Esophagus mucosa (tissue), 1 donor: ENCODE data around the gene OR10H4. TPM values are rescaled to one million over a fixed set of nuclear protein-coding genes. Genes with fewer than 3 reads are reported as not detected.
"Not testable (repeated sequence)": the region's sequence is repeated elsewhere in the genome, so short reads cannot be mapped to it uniquely, and the experiment has no call there.

Experiments used
- ATAC-seq: fragments of 200-7000 bp; cut with Tn5 transposase; one replicate; pipeline ENCODE4 v1.9.1; 2020
- total RNA-seq: library from RNA; stranded (reverse); gene quantifications from one replicate; pipeline ENCODE4 v1.2.4, GENCODE V29; 2023
- donor health status: DM: yes; HTN: yes; CAD: no.

OR10H4 gene, protein sequence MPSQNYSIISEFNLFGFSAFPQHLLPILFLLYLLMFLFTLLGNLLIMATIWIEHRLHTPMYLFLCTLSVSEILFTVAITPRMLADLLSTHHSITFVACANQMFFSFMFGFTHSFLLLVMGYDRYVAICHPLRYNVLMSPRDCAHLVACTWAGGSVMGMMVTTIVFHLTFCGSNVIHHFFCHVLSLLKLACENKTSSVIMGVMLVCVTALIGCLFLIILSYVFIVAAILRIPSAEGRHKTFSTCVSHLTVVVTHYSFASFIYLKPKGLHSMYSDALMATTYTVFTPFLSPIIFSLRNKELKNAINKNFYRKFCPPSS
- not detected for total RNA-seq

DNA sequence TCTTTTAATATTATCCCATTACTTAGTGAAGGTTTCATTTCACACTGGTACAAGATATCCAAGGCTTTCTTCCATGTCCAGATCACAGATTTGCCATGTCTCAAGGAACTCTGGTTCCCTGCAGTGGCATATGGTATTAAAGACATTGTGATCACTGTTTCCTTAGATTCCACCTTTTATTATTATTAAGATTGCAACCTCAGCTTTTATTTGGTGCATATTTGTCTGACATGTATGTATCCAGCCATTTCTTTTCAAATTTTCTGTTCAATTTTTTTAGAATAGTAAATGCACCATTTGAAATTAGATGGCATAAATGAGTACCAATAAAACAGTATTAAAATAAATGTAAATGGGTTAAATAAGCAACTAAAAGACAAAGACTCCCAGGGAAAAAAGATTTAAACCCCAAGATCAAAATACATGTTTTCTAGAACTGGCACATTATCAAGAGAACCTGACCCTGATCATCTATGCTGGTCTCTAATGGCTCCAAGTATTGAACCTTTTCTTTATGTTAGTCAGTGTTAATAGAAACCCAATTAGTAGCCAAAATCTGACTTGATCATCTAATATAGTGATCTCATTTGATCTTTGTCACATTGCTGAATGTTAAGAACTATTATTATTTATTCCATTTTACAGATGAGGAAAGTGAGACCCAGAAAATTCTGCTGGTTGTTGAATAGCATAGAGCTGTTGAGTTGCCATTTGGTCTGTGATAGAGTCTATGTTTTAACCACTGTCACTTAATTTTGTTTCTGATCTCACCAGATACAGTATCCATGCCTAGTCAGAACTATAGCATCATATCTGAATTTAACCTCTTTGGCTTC lies at the start of gene OR10H4:
Gene OR10H4 (plus strand): TSS at position 786 of the 836 bp plus-strand sequence. CDS start 0 bp downstream, at position 786.
- no peak for ATAC-seq

DNA sequence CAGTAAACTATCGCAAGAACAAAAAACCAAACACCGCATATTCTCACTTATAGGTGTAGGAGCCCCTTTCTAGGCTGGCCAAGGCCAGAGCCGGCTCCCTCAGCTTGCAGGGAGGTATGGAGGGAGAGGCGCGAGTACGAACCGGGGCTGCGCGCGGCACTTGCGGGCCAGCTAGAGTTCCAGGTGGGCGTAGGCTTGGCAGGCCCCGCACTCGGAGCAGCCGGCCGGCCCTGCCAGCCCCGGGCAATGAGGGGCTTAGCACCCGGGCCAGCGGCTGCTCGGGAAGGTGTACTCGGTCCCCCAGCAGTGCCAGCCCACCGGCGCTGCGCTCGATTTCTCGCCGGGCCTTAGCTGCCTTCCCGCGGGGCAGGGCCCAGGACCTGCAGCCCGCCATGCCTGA lies 49.2 kb upstream of the OR10H4 start:
- ATAC-seq = not testable (repeated sequence)

DNA sequence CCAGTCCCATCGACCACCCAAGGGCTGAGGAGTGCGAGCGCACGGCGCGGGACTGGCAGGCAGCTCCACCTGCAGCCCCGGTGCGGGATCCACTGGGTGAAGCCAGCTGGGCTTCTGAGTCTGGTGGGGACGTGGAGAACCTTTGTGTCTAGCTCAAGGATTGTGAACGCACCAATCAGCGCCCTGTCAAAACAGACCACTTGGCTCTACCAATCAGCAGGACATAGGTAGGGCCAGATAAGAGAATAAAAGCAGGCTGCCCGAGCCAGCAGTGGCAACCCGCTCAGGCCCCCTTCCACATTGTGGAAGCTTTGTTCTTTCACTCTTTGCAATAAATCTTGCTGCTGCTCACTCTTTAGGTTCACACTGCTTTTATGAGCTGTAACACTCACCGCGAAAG lies 48.8 kb upstream of the OR10H4 start:
- not testable (repeated sequence) for ATAC-seq

DNA sequence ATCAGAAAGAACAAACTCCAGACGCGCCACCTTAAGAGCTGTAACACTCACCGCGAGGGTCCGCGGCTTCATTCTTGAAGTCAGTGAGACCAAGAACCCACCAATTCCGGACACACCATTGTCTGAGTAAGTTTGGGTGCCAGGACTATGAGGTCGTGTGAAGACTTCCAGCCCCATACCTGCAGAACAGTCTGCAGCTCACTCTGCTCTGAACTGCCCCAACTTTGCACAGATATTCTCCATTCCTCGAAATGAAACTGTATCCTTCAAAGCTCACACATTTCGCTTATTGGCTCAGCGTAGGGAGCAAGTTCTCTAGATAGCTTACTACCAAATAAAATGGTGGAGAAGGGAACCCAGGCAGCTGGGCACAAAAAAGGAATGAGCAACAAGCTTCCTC lies 48.3 kb upstream of the OR10H4 start:
- no peak for ATAC-seq

DNA sequence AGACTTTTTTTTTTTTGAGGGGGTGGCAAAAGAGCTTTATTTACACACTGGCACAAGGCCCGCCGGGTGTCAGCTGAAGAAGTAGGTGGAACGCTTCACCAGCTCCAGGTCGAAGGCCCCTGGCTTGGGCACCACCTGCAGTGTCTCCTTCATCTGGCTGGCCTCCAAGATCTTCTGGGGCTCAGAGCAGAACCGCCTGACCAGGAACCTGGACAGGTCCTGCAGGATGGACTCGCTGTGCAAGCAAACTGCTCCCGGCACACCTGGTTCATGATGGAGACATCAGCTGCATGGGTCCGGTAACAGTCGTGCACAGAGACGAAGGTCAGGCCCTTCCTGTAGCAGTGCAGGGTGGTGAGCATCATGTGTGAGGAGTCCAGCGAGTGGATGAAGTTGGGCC lies 46.6 kb upstream of the OR10H4 start:
- ATAC-seq = peak; percentile 83

DNA sequence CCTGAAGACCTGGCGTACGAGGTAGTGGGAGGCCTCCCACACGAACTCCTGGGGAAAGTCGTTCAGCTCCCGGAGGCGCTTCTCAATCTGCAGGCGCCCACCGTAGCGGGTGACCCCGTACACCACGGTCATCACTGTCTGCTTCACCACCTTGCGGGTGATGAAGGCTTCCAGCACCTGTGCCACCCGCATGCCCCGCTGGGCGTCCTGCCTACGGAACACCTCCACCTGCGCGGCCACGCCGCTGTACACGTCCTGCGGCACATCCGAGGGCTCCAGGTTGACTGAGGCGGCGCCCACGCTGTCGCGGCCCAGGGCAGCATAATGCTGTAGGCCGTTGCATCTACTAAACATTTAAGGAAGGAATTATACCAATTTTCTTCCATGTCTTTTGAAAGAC lies 45.9 kb upstream of the OR10H4 start:
- peak; percentile 17 for ATAC-seq

DNA sequence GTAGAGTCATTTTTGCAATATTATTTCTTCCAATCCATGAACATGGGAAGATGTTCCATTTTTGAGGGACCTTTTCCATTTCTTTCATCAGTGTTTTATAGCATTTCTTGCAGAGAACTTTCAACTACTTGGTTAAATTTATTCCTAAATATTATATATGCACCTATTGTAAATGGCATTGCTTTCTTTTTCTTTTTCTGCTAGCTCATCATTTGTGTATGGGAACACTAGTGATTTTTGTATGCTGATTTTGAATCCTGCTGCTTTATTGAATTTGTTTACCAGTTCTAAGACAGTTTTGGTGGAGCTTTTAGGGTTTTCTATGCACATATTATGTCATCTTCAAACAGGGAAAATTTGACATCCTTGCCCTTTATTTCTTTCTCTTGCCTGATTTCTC lies 43.8 kb upstream of the OR10H4 start:
- no peak for ATAC-seq

DNA sequence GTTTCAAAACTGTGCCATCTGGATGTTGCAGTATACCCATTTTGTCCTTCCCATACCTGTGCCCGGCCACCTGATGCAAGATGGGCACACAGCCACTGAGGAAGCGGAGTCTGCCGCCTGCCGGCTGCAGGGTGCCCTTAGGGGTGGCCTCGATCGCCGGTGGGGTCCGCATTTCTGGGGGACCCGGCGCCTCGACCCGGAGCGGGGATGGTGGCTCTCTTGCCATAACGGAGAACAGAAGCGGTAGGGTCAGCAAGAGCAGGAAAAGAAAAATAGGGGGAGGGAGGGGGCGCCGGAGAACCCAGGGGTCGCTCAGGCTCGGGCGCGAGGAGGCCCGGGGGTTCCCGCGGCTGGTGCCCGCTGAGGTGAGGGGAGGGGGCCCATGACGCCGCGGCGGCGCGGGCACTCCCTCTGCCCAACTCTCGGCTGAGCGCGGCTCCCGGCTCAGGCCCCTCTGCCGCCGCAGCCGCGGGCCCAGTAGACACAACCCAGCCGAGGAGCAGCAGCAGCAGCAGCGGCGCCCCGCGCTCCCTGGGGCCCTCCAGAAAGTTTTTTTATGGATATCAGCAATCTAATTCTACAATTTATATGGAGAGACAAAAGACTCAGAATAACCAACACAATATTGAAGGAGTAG lies 37.1 kb upstream of the OR10H4 start:
- ATAC-seq = no peak

DNA sequence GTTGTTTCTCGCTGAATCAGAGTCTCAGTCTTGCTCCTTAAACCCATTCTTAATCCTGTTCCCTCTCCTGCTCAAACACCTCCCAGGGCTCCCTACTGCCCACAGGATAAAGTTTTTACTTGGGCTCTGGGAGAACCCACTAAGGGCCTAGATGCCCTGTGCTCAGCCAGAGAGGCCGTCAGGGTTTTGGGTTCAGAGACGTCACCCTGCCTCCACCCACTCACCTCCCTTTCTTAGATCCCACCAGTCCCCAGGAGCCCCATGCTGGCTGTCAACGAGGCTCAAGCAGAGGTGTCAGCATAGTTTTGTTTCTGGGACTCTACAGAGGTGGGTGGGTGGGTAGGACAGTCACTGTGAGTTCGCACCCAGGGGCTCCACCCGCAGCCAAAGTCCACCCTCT lies 35.4 kb upstream of the OR10H4 start:
- no peak for ATAC-seq

DNA sequence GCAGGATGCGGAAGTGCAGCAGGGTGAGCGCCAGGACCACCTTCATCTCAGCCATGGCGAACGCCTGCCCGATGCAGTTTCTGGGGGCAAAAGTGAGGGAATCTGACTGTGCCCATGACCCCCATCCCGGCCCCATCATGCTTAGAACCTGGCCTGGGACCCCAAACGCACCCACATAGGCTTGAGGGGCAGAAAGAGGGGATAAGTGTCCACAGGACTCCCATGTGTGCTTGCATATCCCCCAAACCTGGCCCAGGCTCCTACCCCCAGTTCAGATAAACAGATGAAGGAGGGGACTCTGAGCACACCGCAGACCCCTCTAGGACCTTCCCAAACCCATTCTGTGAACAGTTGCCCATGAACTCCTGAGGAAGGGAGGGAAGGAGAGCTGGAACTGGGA lies 35.0 kb upstream of the OR10H4 start:
- ATAC-seq = no peak

DNA sequence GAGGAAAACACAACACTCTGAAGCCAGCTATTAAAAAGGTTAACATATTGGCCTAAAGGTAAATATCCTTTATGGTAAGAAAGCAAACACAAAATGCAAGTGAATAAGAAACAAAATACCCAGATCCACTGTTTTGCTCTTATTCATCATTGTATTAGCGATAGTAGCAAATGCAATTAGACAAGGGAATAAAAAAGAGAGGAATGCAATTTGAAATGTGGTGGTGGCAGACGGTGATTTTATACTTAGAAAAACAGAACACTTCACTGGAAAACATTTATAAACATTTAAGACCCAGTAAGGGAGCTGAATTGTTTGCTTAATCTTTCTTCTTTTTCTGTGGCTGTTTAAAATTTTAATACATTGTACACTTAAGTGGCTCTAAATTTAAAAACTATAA lies 33.7 kb upstream of the OR10H4 start:
- ATAC-seq = no peak

DNA sequence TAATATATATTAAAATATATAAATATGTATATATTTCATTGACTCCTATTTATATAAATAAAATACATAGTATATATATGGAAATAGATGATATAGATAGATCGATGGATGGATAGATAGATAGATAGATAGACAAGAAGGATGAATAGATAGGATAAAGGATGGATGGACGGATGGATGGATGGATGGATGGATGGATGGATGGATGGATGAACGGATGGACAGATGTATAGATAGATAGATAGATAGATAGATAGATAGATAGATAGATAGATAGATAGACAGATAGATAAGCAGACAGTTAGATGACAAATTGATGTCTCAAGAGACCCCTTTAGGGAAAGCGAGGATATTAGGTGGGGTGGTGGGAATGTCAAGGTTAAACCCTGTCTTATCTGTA lies 29.6 kb upstream of the OR10H4 start:
- ATAC-seq = no peak

DNA sequence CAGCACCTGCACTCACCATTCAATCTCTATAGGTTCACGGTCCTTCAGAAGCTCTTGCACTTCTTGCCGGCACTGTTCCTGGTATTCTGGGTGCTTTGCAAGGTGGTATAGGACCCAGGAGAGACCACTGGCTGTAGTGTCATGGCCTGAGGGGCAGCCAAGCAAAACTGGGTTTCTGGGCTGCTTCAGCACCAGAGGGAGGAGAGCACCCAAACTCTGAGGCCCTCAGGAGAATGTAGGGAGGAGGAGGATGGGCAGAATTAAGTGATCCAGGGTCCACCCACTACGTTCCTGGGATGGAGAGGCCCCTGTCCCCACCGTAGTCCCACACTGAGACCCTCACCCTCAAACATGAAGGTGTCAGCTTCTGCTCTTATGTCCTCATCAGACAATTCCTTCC lies 26.8 kb upstream of the OR10H4 start:
- ATAC-seq = no peak

DNA sequence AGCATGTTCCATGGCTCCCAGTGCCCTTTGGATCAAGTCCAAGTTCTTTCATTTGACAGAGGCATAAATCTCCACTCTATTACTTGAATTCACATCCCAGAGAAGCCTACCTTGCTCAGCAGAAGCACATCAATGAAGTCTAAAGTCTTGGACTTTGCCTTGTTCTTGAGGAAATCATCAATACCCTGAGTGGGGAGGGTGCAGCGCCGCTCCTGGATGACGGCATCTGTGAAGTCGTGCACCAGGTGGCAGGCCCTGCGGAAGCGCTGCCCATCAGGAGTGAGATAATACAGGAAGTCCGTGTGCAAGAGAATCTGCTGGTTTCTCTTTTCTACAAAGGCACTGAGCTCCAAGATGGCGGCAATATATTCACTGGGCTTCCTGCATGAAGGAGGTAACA lies 25.1 kb upstream of the OR10H4 start:
- ATAC-seq = no peak

DNA sequence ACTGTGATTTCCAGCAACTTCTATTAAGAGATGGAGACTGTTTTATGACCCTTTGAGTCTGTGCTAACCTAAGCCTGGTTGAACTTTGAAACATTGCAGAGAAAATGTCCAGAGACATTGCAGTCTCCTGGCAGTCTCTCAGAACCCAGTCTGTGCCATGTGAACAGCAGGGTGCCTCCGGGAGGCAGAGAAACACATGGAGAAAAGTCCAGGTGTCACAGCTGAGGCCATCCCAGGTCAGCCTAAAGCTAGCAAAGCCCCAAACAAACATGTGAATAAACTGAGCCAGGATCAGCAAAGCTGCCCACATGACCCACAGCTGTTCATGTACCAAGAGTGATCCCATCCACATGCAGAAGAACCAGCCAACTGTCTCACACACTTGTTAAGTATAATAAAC lies 22.3 kb upstream of the OR10H4 start:
- ATAC-seq = peak; percentile 33

DNA sequence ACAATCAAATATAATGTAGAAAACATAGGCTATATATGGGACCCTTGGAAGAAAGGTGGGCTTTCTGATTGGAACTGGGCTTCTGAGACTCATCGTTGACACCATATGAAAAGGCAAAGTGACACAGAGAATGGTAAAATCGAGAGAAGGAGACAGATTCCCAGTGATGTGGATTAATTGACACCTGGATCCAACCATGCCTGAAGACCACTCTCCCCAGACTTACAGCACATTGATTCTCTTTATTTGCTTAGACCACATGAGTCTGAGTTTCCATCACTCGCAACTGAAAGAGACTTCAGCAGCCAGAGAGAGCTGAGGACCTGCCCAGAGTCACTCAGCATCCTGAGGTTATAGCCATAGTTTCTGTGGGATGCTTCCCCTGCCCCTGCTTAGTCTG lies 20.5 kb upstream of the OR10H4 start:
- no peak for ATAC-seq

DNA sequence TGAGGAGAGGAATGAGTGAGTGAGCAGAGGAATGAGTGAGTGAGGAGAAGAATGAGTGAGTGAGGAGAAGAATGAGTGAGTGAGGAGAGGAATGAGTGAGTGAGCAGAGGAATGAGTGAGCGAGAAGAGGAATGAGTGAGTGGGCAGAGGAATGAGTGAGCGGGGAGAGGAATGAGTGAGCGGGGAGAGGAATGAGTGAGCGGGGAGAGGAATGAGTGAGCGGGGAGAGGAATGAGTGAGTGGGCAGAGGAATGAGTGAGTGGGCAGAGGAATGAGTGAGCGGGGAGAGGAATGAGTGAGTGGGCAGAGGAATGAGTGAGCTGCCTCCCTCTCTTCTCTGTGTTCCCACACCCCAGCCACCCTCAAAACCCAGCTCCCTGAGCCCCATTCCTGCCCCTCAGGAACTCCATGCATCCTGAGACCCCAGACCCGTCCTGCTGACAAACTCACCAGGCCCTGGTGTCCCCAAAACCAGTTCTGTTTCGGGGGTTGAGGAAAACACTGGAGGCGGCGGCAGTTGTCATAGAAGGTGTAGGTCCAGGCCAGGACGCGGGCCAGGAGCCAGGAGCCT lies 15.0 kb upstream of the OR10H4 start:
- ATAC-seq = not testable (repeated sequence)

DNA sequence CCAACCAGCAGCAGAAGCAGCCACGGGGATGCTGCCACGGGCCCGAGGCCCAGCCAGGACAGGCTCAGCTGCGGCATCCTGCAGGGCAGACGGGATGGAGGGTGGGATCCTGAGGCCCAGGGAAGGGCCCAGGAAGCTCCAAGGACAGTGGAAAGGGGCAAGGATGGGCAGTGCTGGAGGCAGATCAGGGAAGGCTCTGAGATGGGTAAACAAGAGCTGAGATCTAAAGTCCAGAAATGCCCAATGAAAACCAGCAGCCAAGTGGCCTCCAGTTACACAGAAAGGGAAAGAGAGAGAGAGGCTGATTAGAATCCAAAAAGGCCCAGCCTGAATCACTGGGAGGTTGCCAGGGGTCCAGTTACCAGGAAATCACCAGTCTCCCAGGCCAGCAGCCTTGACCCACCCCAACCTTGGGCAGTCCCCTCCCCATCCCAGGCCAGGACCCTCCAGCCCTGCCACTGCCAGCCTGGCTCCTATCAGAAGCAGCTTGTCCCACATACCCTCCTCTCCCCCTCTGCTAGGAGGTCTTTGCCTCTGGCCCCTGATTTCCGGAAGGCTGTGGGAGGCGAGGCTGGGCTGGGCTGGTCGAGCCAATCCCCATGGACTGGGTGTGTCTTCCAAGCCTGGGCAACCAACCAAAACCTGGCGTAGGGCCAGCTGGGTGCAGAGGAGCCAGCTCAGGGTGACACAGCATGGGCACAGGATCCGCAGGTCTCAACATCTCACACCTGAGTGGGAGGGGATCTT lies 14.3 kb upstream of the OR10H4 start, which contains the start of gene CYP4F11:
Gene CYP4F11 (minus strand): TSS at position 198 of the 747 bp plus-strand sequence. CDS start 121 bp downstream, at position 77.
- ATAC-seq = peak; percentile 93

DNA sequence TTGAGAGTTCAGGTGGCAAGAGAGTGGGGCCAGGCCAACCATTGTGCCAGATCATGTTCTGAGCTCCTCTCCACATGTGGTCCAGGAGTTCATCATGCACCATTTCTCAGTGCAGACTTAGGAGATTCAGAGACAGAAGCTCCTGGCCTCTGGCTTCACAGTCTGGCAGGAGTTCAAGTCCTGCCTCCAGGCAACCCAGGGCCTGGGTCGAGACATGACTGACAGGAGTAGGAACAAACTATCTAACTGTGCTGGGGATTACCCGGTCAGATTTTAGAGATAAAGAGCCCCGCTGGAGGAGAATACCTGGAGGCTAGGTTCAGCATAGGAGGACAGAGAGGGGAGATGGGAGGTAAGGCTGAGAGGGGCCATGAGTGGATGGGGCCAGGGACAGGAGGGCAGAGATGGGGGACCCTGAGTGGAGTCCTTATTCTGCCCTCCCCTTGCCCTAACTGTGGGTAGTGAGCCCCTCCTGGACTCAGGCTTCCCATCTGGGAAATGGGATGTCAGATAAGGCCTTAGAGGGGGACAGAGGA lies 13.6 kb upstream of the OR10H4 start:
- ATAC-seq = no peak

DNA sequence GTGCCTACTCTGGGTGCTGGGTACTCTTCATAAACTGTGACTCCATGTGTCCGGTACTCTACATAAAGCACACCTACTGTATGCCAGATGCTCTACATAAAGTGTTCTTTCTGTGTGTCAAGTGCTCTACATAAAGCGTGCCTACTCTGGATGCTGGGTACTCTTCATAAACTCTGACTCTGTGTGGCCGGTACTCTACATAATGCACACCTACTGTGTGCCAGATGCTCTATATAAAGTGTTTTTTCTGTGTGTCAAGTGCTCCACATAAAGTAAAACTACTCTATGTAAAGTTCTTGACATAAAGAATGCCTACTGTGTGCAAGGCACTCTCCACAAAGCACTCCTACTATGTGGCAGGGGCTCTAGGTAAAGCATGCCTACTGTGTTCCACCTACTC lies 12.6 kb upstream of the OR10H4 start:
- ATAC-seq = peak; percentile 9

DNA sequence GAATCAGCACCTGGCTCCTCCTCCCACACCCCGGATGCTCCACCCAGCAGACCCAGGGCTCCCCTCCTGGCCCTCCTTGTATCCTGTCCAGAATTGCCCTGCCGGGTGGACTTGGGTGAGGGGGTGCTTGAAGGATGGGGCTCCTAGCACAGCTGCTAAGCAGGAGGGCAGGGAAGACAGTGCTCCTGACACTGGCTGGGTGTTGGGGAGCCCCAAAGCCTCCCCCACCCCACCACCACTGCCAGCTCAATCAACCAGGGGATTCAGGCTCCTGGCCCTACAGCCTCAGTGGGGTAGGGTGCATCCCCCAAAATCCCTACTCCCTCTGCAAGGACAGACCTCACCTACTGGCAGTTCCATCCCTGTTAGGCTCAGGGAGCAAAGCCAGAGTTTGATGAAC lies 11.9 kb upstream of the OR10H4 start:
- no peak for ATAC-seq

DNA sequence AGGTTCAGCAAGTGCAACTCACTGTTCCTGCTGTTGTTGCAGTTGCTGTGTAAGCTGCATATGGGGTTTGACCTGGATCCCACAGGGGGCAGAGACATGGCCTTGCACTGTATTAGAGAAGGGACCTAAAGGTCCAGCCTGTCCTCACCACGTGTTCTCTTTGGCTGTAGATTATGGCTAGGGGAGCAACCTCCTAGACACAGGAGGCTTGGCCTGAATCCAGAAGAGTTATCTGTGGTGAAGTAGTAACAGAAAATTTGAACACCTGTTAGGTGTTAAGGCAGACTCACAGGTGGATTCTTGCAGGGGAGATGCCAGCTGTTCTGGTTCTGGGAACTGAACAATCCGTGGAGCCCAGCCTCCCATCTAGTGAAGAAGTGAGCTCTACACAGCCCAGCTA lies 11.0 kb upstream of the OR10H4 start:
- ATAC-seq = no peak
